HepG2 (cell line): ENCODE measurements around the gene ARHGEF16. TPM values are rescaled to one million over a fixed set of nuclear protein-coding genes. Genes with fewer than 3 reads are reported as not detected.

Source experiments
- ARNT2 ChIP-seq: sonication (generic); formaldehyde crosslinking; IDR thresholded peaks from 2 replicates; pipeline ENCODE4 v1.8.0; 2022; ENCODE audit warnings: mild to moderate bottlenecking, low read depth, missing genetic modification reagents, moderate library complexity
- ASH2L ChIP-seq: fragments of 300-600, 200-600 bp; sonication (generic); IDR thresholded peaks from 2 replicates; pipeline ENCODE4 v1.7.0; 2017; ENCODE audit warnings: low read depth, mild to moderate bottlenecking, moderate library complexity, mixed read lengths, low read length; ENCODE audit not compliant: insufficient read length
- GZF1 ChIP-seq: sonication (generic); formaldehyde crosslinking; IDR thresholded peaks from 2 replicates; pipeline ENCODE4 v1.5.1; 2020; ENCODE audit warnings: mild to moderate bottlenecking, missing genetic modification reagents
- HES4 ChIP-seq: sonication (generic); formaldehyde crosslinking; IDR thresholded peaks from 2 replicates; pipeline ENCODE4 v1.9.0; 2021; ENCODE audit warnings: mild to moderate bottlenecking, missing genetic modification reagents, borderline replicate concordance
- HIVEP1 ChIP-seq: sonication (generic); formaldehyde crosslinking; IDR thresholded peaks from 2 replicates; pipeline ENCODE4 v1.4.0; 2020; ENCODE audit warnings: mild to moderate bottlenecking, missing genetic modification reagents
- HMGXB3 ChIP-seq: sonication (generic); formaldehyde crosslinking; IDR thresholded peaks from 2 replicates; pipeline ENCODE4 v1.4.0; 2020; ENCODE audit warnings: missing genetic modification reagents, borderline replicate concordance
- KLF13 ChIP-seq: sonication (generic); formaldehyde crosslinking; IDR thresholded peaks from 2 replicates; pipeline ENCODE4 v1.4.0; 2020; ENCODE audit warnings: mild to moderate bottlenecking, missing genetic modification reagents
- LRRFIP1 ChIP-seq: sonication (generic); formaldehyde crosslinking; conservative IDR thresholded peaks from 2 replicates; pipeline ENCODE4 v1.4.0; 2020; ENCODE audit warnings: missing genetic modification reagents
- MTF1 ChIP-seq: sonication (generic); formaldehyde crosslinking; IDR thresholded peaks from 2 replicates; pipeline ENCODE4 v1.5.0; 2020; ENCODE audit warnings: missing genetic modification reagents
- NR2F6 ChIP-seq, 2 experiments: IDR thresholded peaks; 2 replicates each; pipeline ENCODE4 v1.6.1; 2016; ENCODE audit warnings: antibody characterized with exemption in 1 of 2, mild to moderate bottlenecking in 1 of 2
- SAP130 ChIP-seq: IDR thresholded peaks from 2 replicates; pipeline ENCODE4 v1.6.1; 2016; ENCODE audit warnings: low read depth
- SATB2 ChIP-seq: sonication (generic); formaldehyde crosslinking; IDR thresholded peaks from 2 replicates; pipeline ENCODE4 v1.5.0; 2020; ENCODE audit warnings: missing genetic modification reagents
- SMAD9 ChIP-seq: sonication (generic); formaldehyde crosslinking; IDR thresholded peaks from 2 replicates; pipeline ENCODE4 v1.5.1; 2020; ENCODE audit warnings: mild to moderate bottlenecking, missing genetic modification reagents
- SP4 ChIP-seq: sonication (generic); formaldehyde crosslinking; IDR thresholded peaks from 2 replicates; pipeline ENCODE4 v1.8.1; 2023; ENCODE audit warnings: mild to moderate bottlenecking, missing genetic modification reagents
- SYNCRIP ChIP-seq: fragments of 200-400 bp; formaldehyde crosslinking; IDR thresholded peaks from 2 replicates; pipeline ENCODE4 v1.6.1; 2018; ENCODE audit warnings: mild to moderate bottlenecking, low read depth, low read length; ENCODE audit not compliant: insufficient read depth
- THYN1 ChIP-seq: sonication (generic); formaldehyde crosslinking; IDR thresholded peaks from 2 replicates; pipeline ENCODE4 v1.8.1; 2023; ENCODE audit warnings: low read depth, mild to moderate bottlenecking, moderate library complexity, missing genetic modification reagents, borderline replicate concordance
- ZFX ChIP-seq: sonication (generic); formaldehyde crosslinking; IDR thresholded peaks from 2 replicates; pipeline ENCODE4 v1.4.0; 2020; ENCODE audit warnings: mild to moderate bottlenecking, low read depth, missing genetic modification reagents, moderate library complexity
- ZNF264 ChIP-seq: sonication (generic); formaldehyde crosslinking; IDR thresholded peaks from 2 replicates; pipeline ENCODE4 v1.4.0; 2020; ENCODE audit warnings: missing genetic modification reagents
- ZNF367 ChIP-seq: sonication (generic); formaldehyde crosslinking; IDR thresholded peaks from 2 replicates; pipeline ENCODE4 v1.4.0; 2020; ENCODE audit warnings: missing genetic modification reagents, borderline replicate concordance
- polyA plus RNA-seq, 8 experiments: library from polyadenylated mRNA; depleted of rRNA in 3 of 8; stranded (reverse) in 7 of 8; unstranded in 1 of 8; fragments of >200 nt; fragmentation: Illumina TruSeq in 4 of 8; extraction: Trizol in 4 of 8; gene quantifications; 2 replicates each; pipeline versions ENCODE4 v1.2.1 to v1.2.3, GENCODE V29; 2011 to 2016; ENCODE audit warnings: low read depth in 4 of 8, missing spikeins in 1 of 8, mixed read lengths in 1 of 8; ENCODE audit not compliant: insufficient read depth in 1 of 8
- total RNA-seq, 5 experiments: library from RNA; depleted of rRNA; stranded (reverse); fragments of >200 nt; fragmentation: Illumina TruSeq; extraction: Trizol; gene quantifications; 2 replicates each; pipeline ENCODE4 v1.2.3, GENCODE V29; 2016; ENCODE audit warnings: low read depth in 1 of 5
- TF ChIP-seq, protein P1 (sequence below): sonication (generic); formaldehyde crosslinking; IDR thresholded peaks from 2 replicates; pipeline ENCODE4 v1.4.0; 2020; ENCODE audit warnings: missing genetic modification reagents

Gene ARHGEF16
- total and polyA plus RNA-seq, 2 of the 13 experiments (the other 11 are each of a cell fraction or from before 2014, with no cell fraction given) = 20.3 to 39.9 TPM

DNA sequence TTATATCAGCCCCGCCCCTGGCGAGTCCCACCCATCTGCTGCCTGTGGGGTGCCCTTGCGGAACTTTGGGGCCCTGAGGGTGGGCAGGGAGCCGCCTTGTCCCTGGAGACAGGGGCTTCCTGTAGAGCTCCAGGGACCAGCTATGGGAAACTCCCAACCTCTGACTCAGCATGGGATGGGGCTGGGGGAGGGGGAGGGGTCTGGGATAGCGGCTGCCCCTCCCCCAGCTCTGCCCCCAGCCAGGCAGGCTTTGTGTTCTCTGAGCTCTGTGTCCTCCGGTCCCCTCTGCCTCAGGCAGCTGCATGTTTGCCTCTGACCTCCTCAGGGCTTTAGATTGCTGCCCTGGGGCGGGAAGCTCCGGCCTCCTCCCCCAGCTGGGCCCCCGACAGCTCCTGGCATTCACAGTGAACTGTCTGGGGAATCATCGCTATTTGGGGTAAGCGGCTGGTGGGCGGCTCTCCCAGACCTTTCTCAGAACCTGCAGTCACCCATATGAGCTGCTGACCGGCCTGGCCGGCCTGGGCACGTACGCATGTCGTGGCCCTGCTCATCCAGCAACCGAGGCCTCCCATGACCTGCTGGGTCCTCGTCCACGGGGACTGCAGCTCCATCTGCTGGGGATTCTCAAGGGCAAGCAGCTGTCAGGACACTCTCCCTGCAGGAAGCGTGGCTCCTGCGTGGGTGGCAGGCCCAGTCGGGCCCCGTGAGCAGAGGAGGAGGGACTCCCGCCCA, 17.1 kb downstream of the ARHGEF16 start (continued):
- no peak for TF ChIP-seq SATB2 (CRISPR knock-in tag)
- TF ChIP-seq ASH2L = peak; percentile 88
- peak; percentile 95 for TF ChIP-seq ZFX (CRISPR knock-in tag)
- no peak for TF ChIP-seq SYNCRIP
- peak; percentile 66; the same call in 1 of the 2 replicates for TF ChIP-seq ZNF264 (CRISPR knock-in tag)
- TF ChIP-seq SAP130 (CRISPR knock-in tag) = peak; percentile 68
- TF ChIP-seq THYN1 (CRISPR knock-in tag) = peak; percentile 53; the same call in 1 of the 2 replicates
- peak; percentile 80 for TF ChIP-seq NR2F6 (IDR thresholded peaks at IDR 0.05)
- TF ChIP-seq NR2F6 (CRISPR knock-in tag; IDR thresholded peaks at IDR 0.05) = peak; percentile 77
- no peak for TF ChIP-seq HMGXB3 (CRISPR knock-in tag)
- TF ChIP-seq, protein P1, sequence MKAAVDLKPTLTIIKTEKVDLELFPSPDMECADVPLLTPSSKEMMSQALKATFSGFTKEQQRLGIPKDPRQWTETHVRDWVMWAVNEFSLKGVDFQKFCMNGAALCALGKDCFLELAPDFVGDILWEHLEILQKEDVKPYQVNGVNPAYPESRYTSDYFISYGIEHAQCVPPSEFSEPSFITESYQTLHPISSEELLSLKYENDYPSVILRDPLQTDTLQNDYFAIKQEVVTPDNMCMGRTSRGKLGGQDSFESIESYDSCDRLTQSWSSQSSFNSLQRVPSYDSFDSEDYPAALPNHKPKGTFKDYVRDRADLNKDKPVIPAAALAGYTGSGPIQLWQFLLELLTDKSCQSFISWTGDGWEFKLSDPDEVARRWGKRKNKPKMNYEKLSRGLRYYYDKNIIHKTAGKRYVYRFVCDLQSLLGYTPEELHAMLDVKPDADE (CRISPR knock-in tag) = 0 out of 2 replicates have a peak, but pooled peaks have one; percentile 72
- TF ChIP-seq ARNT2 (CRISPR knock-in tag) = peak; percentile 77
- TF ChIP-seq SMAD9 = 0 out of 2 replicates have a peak, but pooled peaks have one; percentile 43
- peak; percentile 52; the same call in 1 of the 2 replicates for TF ChIP-seq HES4 (CRISPR knock-in tag)
- TF ChIP-seq GZF1 = peak; percentile 51; the same call in 1 of the 2 replicates
- no peak for TF ChIP-seq ZNF367 (CRISPR knock-in tag)
- no peak for TF ChIP-seq LRRFIP1 (CRISPR knock-in tag)
- TF ChIP-seq KLF13 = no peak
- peak; percentile 80 for TF ChIP-seq SP4 (CRISPR knock-in tag)
- TF ChIP-seq MTF1 (CRISPR knock-in tag) = no peak
- peak; percentile 87 for TF ChIP-seq HIVEP1 (CRISPR knock-in tag)
